GM12878 (cell line): ENCODE results near the gene PPA1.

ENCODE experiments used
- NFIC ChIP-seq: IDR thresholded peaks from 2 replicates; pipeline ENCODE4 v1.6.1; 2012; ENCODE audit warnings: low read depth, mild to moderate bottlenecking, inconsistent platforms, low read length, moderate library complexity
- POLR2AphosphoS5 ChIP-seq: IDR thresholded peaks from 2 replicates; pipeline ENCODE4 v1.6.1; 2011; ENCODE audit warnings: mild to moderate bottlenecking, low read length, inconsistent platforms
- TBL1XR1 ChIP-seq: IDR thresholded peaks from 2 replicates; pipeline ENCODE4 v1.6.1; 2012; ENCODE audit warnings: low read depth, low read length, improper control_type of control experiment
- ZBTB11 ChIP-seq: fragments of 450-650 bp; formaldehyde crosslinking; IDR thresholded peaks from 2 replicates; pipeline ENCODE4 v1.5.0; 2022; ENCODE audit warnings: mild to moderate bottlenecking, missing genetic modification characterization

GRCh38 chr10:70186090-70186489 lies 47.1 kb downstream of the PPA1 start:
- TF ChIP-seq TBL1XR1 (no peak), ZBTB11 (CRISPR knock-in tag) (no peak), NFIC (no peak), POLR2AphosphoS5 (no peak)
